Stimulated activated CD4-positive, alpha-beta T cell treated with anti-CD3 and anti-CD28 coated beads, TNF-alpha, amount 100 ng/mL, for 24 hours (primary cell): ENCODE results near the gene GGT7.
"Not testable (repeated sequence)": the region's sequence is repeated elsewhere in the genome, so short reads cannot be mapped to it uniquely, and the experiment has no call there.

ENCODE experiments used
- DNase-seq, 3 experiments: peaks; one replicate each; pipeline ENCODE4 v3.0.0-alpha.2; 2020; ENCODE audit warnings: low read depth in 3 of 3

Gene GGT7

DNA sequence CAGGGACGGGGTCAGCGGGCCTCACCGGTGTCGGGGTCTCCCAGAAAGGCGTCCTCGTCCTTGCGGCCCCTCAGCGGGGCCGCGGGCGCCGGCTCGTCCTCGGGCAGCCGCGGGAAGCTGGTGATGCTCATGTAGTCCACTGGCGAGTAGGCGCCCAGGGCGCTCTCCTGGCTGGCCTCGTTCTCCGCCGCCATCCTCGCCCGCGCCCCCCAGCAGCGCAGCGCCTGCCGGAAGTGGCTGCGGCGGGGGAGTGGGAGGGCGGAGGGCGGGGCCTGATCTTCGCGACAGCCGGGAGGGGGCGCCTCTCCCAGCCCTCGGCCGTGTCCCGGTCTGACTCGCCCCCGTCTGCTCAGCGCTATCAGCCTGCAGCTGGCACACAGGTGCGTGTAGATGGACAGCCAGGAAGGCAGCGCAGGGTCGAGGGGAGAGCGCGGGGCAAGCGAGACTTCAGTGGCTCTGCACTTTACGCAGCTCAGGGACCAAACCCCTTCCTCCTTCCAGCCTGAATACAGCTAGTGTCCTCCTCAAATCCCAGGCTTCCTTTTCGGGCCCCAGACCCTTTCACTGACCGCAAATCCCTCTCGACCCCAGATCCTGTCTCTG is at the start of gene GGT7:
Gene GGT7, minus strand, starts transcription at position 235 of the 603 bp plus-strand sequence. Its CDS starts 41 bp downstream, at position 194.
- DNase-seq, result peak; percentile 72 to 89 (median 80)

DNA sequence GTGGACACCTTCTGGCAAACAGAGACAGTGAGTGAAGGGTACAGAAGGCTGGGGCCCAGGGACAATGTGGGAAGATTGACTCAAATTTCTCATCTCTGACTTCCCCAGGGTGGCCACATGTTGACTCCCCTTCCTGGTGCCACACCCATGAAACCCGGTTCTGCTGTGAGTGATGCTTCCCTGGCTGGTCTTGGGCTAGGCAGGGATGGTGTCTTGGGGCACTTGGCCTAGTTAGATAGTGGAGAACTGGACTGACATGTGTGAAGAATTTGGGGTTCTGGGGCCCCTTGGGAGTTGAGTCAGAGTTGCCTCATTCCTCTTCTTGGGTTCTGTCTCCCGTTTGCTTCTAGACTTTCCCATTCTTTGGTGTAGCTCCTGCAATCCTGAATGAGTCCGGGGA is 48.8 kb upstream of the GGT7 start:
- peak in 1 of 3 experiments; percentile 8 for DNase-seq

GRCh38 chr20:34920055-34920454 is 47.4 kb upstream of the GGT7 start:
- DNase-seq, result no peak

DNA sequence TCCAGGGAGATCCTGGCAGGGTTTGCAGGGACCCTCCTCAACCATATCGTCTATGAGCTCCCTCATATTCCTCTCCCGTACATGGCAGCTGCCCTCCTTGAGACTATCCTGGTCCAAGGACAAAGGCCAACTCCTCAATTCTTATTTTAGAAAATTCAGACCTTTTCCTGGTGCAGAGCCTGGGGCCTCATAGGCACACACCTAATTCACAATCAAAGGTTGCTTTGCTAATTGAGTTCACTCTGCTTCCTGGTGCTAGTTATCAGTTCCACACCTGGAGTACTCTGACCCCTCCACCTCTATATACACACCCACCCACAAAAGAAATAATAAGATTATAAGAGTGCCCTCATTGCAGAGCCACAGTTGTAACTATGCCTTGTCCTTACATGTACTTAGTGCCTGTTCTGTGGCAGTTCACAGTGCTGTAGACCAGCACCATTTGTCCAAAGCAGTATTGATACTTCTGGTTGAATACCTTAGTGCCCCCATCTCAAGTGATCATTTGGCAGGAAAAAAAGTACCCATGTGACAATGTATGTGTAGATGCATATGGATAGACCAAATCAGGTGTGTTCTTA is 44.2 kb upstream of the GGT7 start:
- no peak for DNase-seq

- no peak for DNase-seq
These were observed 43.2 kb upstream of the GGT7 start for GRCh38 chr20:34915749-34916455.

DNA sequence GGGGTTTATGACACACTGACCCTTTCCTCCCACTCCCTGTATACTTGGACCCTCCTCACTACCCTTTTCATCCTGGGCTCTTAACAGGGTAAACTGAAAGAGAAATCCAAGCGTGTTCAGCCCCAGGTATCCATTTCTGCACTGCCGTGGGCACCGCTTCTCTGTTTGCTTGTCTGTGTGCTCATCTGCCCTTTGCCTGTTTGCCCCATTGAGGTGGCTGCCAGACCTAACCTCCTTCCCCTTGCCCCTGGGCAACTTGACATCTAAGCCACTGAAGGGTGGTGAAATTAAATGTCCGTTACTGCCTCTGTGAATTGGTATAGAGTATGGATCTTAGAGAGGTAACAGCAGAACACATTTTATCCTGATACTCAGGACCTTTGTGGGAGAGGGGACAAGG is 42.5 kb upstream of the GGT7 start:
- no peak for DNase-seq

- no peak for DNase-seq
These were observed 35.2 kb upstream of the GGT7 start for GRCh38 chr20:34907616-34908469.

DNA sequence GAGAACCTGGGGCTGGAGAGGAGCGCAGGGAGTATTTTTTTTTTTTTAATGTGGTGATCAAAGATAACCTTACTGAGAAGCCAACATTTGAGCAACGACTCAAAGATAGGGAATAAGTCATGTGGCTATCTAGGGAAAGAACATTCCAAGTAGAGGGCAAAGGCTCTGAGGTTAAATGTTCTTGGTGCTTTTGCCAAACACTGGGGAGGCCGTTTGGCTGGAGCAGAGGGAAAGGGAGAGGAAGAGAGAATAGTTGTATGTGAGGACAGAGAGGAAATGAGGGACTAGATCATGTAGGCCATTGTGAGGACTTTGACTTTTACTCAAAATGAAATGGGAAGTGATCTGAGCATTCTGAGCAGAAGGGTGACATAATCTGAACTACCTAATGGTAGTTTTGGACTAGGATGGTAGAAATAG is 31.6 kb upstream of the GGT7 start:
- no peak for DNase-seq

GRCh38 chr20:34898731-34899130 is 26.1 kb upstream of the GGT7 start:
- not testable (repeated sequence) for DNase-seq

GRCh38 chr20:34898129-34898528 is 25.5 kb upstream of the GGT7 start:
- not testable (repeated sequence) for DNase-seq

GRCh38 chr20:34896086-34896621 is 23.5 kb upstream of the GGT7 start:
- DNase-seq, result no peak

GRCh38 chr20:34895465-34895864 is 22.8 kb upstream of the GGT7 start:
- no peak for DNase-seq

DNA sequence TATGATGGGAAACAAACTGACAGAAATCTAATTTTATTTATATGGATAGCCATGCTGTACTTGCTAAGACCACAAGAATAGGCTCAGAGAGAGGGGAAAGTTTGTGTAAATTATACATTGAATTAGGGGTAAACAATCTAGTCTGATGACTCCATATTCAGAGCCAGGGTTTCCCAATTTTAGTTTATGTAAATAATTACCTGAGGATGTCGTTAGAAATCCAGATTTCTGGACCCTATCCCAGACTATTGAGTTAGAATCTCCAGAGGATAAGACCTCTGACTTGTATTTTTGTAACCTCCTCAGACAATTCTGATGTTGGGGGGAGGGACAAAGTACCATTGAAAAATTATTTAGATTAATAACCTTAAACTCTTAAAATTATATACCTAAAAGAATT is 22.1 kb upstream of the GGT7 start:
- no peak for DNase-seq

- no peak for DNase-seq
These were observed 20.0 kb upstream of the GGT7 start for GRCh38 chr20:34892671-34893070.

DNA sequence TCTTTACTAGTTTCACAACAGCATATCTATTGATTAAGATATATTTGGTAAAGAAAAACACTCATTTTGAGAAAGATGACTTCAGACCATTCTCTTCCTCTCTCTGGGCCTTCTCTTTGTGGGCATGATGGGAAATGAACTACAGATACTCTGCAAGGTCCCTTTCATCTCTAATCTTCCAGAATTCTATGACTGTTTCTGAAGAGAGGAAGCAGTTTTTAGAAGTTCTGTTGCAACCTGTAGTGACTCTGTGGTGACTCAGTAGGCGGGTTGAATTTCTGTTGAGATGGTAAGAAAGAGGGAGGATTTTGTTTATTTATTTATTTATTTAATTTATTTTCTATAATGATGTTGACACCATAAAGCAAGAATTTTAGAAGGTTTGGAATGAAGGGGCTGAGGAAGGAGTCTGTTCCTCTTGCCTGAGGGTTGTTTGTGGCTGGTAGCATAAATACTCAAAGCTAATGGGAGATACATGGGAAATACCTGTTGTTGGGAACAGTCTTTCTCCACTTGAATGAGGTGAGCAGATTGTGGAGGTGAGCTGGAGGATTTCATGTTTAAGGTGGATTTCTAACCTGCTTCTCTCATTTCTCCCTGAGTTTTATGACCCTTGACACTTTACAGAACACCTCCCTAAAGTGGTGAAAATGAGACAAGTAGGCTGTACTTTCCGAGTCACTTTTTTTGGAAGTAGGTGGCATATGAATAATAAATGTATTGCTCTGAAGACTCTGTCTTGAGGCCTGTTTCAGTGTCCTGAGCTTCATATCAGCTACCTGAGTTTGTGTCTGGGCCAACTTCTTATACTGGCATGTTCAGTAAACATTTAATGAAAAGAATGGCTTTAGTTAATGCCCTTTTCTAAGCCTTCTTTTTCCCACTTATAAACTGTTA is 18.8 kb upstream of the GGT7 start:
- DNase-seq, result no peak

GRCh38 chr20:34888468-34888867 is 15.8 kb upstream of the GGT7 start:
- DNase-seq, result no peak

DNA sequence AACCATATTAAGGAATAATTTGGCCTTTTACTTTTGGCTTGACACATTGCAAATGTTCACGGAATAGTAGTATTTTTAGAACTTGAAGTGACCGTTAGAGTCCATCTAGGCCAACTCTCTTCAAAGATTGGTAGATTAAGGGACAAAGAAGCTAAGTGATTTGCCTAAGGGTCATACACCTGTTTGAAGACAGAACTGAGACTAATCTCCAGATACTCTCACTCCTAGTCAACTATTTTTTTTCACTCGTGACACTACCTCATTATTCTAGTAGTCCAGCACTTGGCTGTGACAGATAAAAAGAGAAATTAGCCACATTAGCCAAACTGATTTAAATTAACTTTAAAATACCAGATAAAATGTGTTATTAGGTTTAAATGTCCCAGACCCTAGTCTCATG is 14.4 kb upstream of the GGT7 start:
- no peak for DNase-seq

DNA sequence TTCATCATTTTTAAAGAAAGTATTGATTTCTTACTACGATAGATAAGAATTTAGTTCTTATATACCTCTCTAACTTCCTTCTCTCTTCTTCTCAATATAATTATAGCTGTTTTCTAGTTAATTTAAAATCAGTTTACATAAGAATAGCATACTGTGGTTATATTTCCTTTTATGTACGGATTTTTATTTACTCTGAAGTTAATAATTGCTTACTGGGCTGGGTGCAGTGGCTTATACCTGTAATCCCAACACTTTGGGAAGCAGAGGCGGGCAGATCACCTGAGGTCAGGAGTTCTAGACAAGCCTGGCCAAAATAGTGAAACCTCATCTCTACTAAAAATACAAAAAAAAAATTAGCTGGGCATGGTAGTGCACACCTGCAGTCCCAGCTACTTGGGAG is 13.5 kb upstream of the GGT7 start:
- DNase-seq, result no peak

DNA sequence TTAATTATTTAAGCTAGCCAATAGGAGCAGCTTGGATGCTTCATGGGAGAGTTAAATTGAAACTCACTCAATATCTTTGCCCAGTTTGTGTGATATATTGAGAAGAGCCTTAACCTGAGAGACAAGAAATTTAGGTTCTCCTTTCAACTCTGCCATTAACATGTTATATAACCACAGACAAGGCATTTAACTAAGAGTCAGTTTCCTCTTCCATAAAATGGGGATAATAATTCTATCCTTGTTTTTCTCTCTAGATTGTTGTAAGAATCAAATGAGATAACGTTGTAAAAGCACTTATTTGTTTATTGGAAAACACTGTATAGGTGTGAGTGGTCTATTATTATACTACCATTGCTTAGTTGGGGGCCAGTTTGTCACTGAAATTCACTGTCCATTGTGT is 11.6 kb upstream of the GGT7 start:
- no peak for DNase-seq

- no peak for DNase-seq
These were observed 11.2 kb upstream of the GGT7 start for GRCh38 chr20:34883809-34884208.

DNA sequence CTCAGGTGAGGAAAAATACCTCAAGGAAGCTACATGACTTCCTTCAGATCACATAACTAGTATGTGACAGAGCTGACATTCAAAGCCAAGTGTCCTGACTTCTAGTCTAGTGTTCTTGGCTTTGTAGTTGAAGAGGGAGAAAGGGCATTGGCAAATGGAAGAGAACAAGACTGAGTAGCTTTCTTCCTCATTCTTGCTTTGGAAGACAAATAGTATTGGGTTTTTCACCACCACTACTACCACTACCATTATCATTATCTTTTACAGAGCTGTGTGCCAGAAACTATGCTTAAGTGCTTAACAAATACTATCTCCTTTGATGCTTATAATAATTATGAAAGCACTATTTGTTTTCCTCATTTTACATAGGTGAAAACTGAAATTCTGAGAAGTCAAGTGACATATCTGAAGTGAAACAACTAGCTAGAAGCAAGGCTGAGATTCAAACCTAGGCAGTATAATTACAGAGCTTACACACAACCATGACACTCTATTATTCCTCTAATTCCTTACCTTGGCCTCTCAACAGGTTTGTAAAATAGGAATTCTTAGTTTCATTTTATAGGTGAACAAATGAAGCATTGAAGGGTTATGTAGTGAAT is 10.5 kb upstream of the GGT7 start:
- DNase-seq, result no peak
